Measurements from ENCODE around the gene ETS1. TPM values are rescaled to one million over a fixed set of nuclear protein-coding genes. Genes with fewer than 3 reads are reported as not detected.

The ETS1 gene
- polyA plus RNA-seq, 1 donor (not counting 4 experiments of a cell fraction or from before 2014, with no cell fraction given): 41.0 TPM

GRCh38 chr11:128619540-128620308 lies 32.4 kb upstream of the ETS1 start:
- Histone ChIP-seq H3K79me2 (ENCODE audit: control insufficient read depth, insufficient read depth, low read length) (no peaks in the 10 kb centered on the region), H3K36me3 (ENCODE audit: control insufficient read depth in 2 of 2, extremely low read depth in 1 of 2, insufficient read depth in 2 of 2, low read length in 2 of 2) (no peaks in the 10 kb centered on the region), H3K9ac (ENCODE audit: control insufficient read depth, extremely low read depth, insufficient read depth, low read length) (no peak overlapping the region), H3K9me3 (ENCODE audit: control insufficient read depth, low read depth, low read length) (no peaks in the 10 kb centered on the region), H3K4me3 (ENCODE audit: control insufficient read depth in 2 of 3, extremely low read depth in 1 of 3, insufficient read depth in 2 of 3, low read depth in 1 of 3, low read length in 3 of 3) (no peak overlapping the region), H2AFZ (ENCODE audit: control insufficient read depth, low read length) (no peak overlapping the region), H3K4me2 (ENCODE audit: control insufficient read depth, extremely low read depth, insufficient read depth, low read depth, low read length) (no peak overlapping the region), H3K4me1 (ENCODE audit: control insufficient read depth, extremely low read depth, insufficient read depth, low read length) (no peaks in the 10 kb centered on the region), H3K9me1 (ENCODE audit: control insufficient read depth, extremely low read depth, insufficient read depth, low read length) (no peaks in the 10 kb centered on the region), H4K20me1 (ENCODE audit: control insufficient read depth, extremely low read depth, insufficient read depth, low read length) (no peaks in the 10 kb centered on the region), H3K27me3 (ENCODE audit: control insufficient read depth, extremely low read depth, insufficient read depth, low read length) (peaks cover 7% of the 10 kb centered on the region), H3K27ac (ENCODE audit: control insufficient read depth, insufficient read depth, low read length) (no peak overlapping the region)
- TF ChIP-seq EZH2 (IDR thresholded peaks at IDR 0.05; ENCODE audit: low read length): no peak
- TF ChIP-seq, protein P1, sequence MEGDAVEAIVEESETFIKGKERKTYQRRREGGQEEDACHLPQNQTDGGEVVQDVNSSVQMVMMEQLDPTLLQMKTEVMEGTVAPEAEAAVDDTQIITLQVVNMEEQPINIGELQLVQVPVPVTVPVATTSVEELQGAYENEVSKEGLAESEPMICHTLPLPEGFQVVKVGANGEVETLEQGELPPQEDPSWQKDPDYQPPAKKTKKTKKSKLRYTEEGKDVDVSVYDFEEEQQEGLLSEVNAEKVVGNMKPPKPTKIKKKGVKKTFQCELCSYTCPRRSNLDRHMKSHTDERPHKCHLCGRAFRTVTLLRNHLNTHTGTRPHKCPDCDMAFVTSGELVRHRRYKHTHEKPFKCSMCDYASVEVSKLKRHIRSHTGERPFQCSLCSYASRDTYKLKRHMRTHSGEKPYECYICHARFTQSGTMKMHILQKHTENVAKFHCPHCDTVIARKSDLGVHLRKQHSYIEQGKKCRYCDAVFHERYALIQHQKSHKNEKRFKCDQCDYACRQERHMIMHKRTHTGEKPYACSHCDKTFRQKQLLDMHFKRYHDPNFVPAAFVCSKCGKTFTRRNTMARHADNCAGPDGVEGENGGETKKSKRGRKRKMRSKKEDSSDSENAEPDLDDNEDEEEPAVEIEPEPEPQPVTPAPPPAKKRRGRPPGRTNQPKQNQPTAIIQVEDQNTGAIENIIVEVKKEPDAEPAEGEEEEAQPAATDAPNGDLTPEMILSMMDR (optimal IDR thresholded peaks at IDR 0.05 in 1 of 3, IDR thresholded peaks at IDR 0.05 in 1 of 3, conservative IDR thresholded peaks at IDR 0.05 in 1 of 3; ENCODE audit: extremely low read depth in 1 of 3, insufficient read depth in 2 of 3, low read length in 3 of 3): no peak
- FAIRE-seq: no peak
- no peak for DNase-seq (ENCODE audit: low read depth, low spot score)
- dilution Hi-C loops (cut with MboI; ENCODE audit: extremely low pct_ligation_motif_present, low sequenced_read_pairs): loop anchor here (25.0 kb wide), 1 partner anchor 107 kb away; no protein-coding TSS in a partner anchor

DNA sequence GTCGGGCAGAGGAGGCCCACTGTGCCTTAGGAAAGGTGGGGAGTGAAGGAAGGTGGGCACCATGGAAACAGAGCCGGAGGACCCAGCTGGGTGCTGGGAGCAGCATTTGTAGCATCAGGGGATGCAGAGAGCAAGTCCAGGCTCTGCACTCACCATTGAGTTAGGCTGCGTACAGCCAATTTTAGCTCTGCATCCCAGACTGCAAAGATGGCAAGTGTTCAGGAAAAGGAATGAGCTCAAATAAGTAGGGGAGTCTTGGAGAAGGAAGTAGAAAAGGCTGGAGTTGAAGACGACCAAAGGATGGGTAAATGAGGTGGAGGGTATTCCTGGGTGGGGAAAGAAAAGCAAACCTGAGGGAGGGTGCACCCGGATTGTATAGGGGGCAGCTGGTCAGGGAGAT lies 31.6 kb upstream of the ETS1 start:
- Histone ChIP-seq H4K20me1 (ENCODE audit: control insufficient read depth, extremely low read depth, insufficient read depth, low read length) (no peaks in the 10 kb centered on the region), H3K4me3 (ENCODE audit: control insufficient read depth in 2 of 3, extremely low read depth in 1 of 3, insufficient read depth in 2 of 3, low read depth in 1 of 3, low read length in 3 of 3) (no peak overlapping the region), H3K9me3 (ENCODE audit: control insufficient read depth, low read depth, low read length) (no peaks in the 10 kb centered on the region), H3K9me1 (ENCODE audit: control insufficient read depth, extremely low read depth, insufficient read depth, low read length) (no peaks in the 10 kb centered on the region), H3K27me3 (ENCODE audit: control insufficient read depth, extremely low read depth, insufficient read depth, low read length) (peaks cover 9% of the 10 kb centered on the region), H3K36me3 (ENCODE audit: control insufficient read depth in 2 of 2, extremely low read depth in 1 of 2, insufficient read depth in 2 of 2, low read length in 2 of 2) (no peaks in the 10 kb centered on the region), H3K27ac (ENCODE audit: control insufficient read depth, insufficient read depth, low read length) (no peak overlapping the region), H3K4me2 (ENCODE audit: control insufficient read depth, extremely low read depth, insufficient read depth, low read depth, low read length) (no peak overlapping the region), H3K4me1 (ENCODE audit: control insufficient read depth, extremely low read depth, insufficient read depth, low read length) (no peaks in the 10 kb centered on the region), H2AFZ (ENCODE audit: control insufficient read depth, low read length) (no peak overlapping the region), H3K9ac (ENCODE audit: control insufficient read depth, extremely low read depth, insufficient read depth, low read length) (no peak overlapping the region), H3K79me2 (ENCODE audit: control insufficient read depth, insufficient read depth, low read length) (no peaks in the 10 kb centered on the region)
- dilution Hi-C loops (cut with MboI; ENCODE audit: extremely low pct_ligation_motif_present, low sequenced_read_pairs): loop anchor here (25.0 kb wide), 1 partner anchor 107 kb away; no protein-coding TSS in a partner anchor
- DNase-seq (ENCODE audit: low read depth, low spot score): no peak
- no peak for FAIRE-seq
- TF ChIP-seq, protein P1 (optimal IDR thresholded peaks at IDR 0.05 in 1 of 3, IDR thresholded peaks at IDR 0.05 in 1 of 3, conservative IDR thresholded peaks at IDR 0.05 in 1 of 3; ENCODE audit: extremely low read depth in 1 of 3, insufficient read depth in 2 of 3, low read length in 3 of 3): no peak
- TF ChIP-seq EZH2 (IDR thresholded peaks at IDR 0.05; ENCODE audit: low read length): no peak

Data from keratinocyte (primary cell).